ENCODE data around the gene SLMAP. TPM values are rescaled to one million over a fixed set of nuclear protein-coding genes. Genes with fewer than 3 reads are reported as not detected.

The SLMAP gene, protein sequence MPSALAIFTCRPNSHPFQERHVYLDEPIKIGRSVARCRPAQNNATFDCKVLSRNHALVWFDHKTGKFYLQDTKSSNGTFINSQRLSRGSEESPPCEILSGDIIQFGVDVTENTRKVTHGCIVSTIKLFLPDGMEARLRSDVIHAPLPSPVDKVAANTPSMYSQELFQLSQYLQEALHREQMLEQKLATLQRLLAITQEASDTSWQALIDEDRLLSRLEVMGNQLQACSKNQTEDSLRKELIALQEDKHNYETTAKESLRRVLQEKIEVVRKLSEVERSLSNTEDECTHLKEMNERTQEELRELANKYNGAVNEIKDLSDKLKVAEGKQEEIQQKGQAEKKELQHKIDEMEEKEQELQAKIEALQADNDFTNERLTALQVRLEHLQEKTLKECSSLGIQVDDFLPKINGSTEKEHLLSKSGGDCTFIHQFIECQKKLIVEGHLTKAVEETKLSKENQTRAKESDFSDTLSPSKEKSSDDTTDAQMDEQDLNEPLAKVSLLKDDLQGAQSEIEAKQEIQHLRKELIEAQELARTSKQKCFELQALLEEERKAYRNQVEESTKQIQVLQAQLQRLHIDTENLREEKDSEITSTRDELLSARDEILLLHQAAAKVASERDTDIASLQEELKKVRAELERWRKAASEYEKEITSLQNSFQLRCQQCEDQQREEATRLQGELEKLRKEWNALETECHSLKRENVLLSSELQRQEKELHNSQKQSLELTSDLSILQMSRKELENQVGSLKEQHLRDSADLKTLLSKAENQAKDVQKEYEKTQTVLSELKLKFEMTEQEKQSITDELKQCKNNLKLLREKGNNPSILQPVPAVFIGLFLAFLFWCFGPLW
- 58.2 TPM in 2 replicates for total RNA-seq

DNA sequence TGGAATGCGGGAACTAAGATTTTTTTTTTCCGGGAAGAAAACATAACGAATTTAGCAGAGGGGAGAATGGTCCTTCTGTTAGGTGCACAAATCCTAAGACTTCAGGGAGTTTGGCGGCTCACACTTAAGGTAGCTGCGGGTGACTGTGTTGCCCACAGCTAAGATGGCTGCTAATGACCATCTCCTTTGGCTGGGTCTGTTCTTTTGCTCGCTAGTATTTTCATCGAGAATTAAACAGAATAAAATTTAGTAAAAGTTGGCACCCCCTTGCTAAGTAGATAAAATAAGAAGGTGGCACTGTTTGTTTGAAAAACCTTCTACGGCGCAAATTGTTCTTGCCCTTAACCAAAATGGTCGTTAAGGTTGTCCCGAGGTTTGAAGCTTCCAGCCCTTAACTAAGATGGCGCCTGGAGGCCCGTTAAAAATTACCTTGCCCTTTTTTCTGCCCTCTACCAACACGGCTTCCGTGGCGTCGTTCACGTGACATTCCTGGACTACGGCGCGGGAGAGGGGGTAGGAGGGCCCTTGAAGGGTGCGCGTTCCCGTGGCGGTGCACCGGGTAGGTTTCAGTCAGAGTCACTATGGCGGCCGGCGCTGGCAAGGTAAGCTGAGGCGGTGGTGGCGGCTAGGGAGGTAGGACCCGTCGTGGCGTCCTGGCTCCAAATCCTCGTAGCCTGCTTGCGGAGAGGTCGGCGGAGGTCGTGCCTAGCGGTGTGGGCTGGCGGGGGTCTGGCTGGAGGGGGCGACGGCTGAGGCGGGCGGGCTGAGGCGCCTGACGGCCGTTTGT is at the start of gene SLMAP:
TSS of gene SLMAP (plus strand) at position 569 of the 787 bp plus-strand sequence. CDS start 1,343 bp downstream, outside the sequence.
- no peaks in the 10 kb centered on the region for H3K9me3 Mint-ChIP-seq
- intact Hi-C loops (cut with micrococcal nuclease): loop anchor here (1.0 to 5.0 kb wide), 6 partner anchors 64 to 529 kb away; partner anchors contain the start of genes APPL1, ARF4 and PDE12
- peaks cover 26% of the 10 kb centered on the region for H3K4me1 Mint-ChIP-seq (ENCODE audit: low read depth)
- peaks cover 14% of the 10 kb centered on the region for H3K27me3 Mint-ChIP-seq (ENCODE audit: low read depth)
- peak; percentile 95 for DNase-seq (ENCODE audit: low spot score)
- H3K27ac Mint-ChIP-seq: peak within 1 kb of the TSS; percentile 95
- H3K36me3 Mint-ChIP-seq (ENCODE audit: low read depth): peaks cover 31% of the 10 kb centered on the region
- H3K4me3 Mint-ChIP-seq (ENCODE audit: low read depth): peak within 1 kb of the TSS; percentile 95

DNA sequence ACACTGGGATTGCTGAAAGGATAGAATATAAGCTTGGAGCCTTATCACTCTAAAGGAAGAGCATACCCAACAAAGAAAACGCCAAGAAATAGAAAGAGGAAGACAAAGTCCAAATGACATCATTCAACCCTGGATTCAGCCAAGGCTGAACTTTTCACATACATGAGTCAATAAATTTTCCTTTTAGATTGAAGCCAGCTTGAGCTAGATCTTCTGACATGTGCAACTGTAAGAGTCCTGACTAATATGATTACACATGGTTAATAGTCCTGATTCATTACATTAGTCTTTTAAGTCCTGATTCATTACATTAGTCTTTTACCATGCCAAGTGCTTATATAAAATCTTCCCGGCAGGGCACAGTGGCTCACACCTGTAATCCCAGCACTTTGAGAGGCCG is 49.6 kb upstream of the SLMAP start:
- intact Hi-C loops (cut with micrococcal nuclease): no loop called here
- H3K4me1 Mint-ChIP-seq (ENCODE audit: low read depth): peaks cover 2% of the 10 kb centered on the region
- H3K27ac Mint-ChIP-seq: no peak overlapping the region
- H3K36me3 Mint-ChIP-seq (ENCODE audit: low read depth): no peaks in the 10 kb centered on the region
- no peaks in the 10 kb centered on the region for H3K9me3 Mint-ChIP-seq
- DNase-seq (ENCODE audit: low spot score): no peak
- H3K4me3 Mint-ChIP-seq (ENCODE audit: low read depth): no peak overlapping the region
- H3K27me3 Mint-ChIP-seq (ENCODE audit: low read depth): peaks cover 11% of the 10 kb centered on the region

DNA sequence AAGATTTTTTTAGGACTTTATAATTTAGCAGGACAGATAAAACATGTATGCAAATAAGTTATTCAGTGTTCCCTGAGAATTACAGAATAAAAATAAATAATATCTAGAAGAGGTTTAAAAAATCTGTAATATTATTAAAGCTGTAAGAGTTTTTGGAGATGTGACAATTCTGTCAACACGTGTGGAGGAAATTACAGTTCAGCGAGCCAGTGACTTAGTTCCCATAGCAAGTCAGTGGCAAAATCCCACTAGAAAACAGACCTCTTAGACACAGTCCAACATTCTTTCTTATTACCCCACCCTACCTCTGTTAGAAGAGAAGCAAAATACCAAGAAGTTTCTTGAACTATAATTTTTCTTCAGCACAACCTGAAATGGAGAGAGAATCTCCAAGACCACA is 47.1 kb upstream of the SLMAP start:
- peaks cover 9% of the 10 kb centered on the region for H3K27me3 Mint-ChIP-seq (ENCODE audit: low read depth)
- H3K27ac Mint-ChIP-seq: no peak overlapping the region
- H3K9me3 Mint-ChIP-seq: no peaks in the 10 kb centered on the region
- H3K4me3 Mint-ChIP-seq (ENCODE audit: low read depth): no peak overlapping the region
- intact Hi-C loops (cut with micrococcal nuclease): no loop called here
- peaks cover 2% of the 10 kb centered on the region for H3K4me1 Mint-ChIP-seq (ENCODE audit: low read depth)
- no peaks in the 10 kb centered on the region for H3K36me3 Mint-ChIP-seq (ENCODE audit: low read depth)
- no peak for DNase-seq (ENCODE audit: low spot score)

DNA sequence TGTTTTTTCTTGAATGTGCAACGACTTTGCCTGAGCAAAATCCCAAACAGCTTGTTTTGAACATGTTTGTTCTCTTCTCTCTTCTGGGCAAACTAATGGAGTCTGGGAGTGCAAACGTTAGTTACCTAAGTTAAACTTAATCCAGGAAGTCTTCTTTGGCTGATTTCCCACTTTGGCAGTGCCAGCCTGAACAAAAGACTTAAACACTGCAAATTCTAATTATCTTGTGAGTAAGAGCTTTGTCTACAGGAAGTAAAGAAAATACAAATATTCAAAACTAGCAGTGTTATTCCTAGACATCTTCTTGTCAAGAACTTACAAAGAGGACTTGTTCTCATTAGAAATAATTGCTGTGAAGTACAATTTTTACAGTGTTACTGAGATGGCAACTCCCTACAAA is 46.5 kb upstream of the SLMAP start:
- intact Hi-C loops (cut with micrococcal nuclease): no loop called here
- no peaks in the 10 kb centered on the region for H3K36me3 Mint-ChIP-seq (ENCODE audit: low read depth)
- no peak for DNase-seq (ENCODE audit: low spot score)
- peaks cover 2% of the 10 kb centered on the region for H3K4me1 Mint-ChIP-seq (ENCODE audit: low read depth)
- no peaks in the 10 kb centered on the region for H3K9me3 Mint-ChIP-seq
- H3K27ac Mint-ChIP-seq: no peak overlapping the region
- no peak overlapping the region for H3K4me3 Mint-ChIP-seq (ENCODE audit: low read depth)
- H3K27me3 Mint-ChIP-seq (ENCODE audit: low read depth): peaks cover 9% of the 10 kb centered on the region

DNA sequence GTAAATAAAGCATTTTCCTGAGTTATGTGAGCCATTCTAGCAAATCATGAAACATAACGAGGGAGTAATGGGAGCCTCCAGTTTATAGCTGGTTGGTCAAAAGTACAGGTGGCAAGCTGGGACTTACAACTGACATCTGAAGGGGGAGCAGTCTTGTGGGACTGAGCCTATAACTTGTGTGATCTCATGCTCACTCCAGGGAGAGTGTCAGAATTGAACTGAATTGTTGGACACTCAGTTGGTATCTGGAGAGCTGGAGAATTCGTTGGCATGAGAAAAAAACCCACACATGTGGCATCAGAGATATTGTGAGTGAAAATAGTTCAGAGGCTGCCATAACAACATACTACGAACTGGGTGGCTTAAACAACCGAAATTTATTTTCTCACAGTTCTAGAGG is 40.4 kb upstream of the SLMAP start:
- Mint-ChIP-seq H3K36me3 (ENCODE audit: low read depth) (no peaks in the 10 kb centered on the region), H3K4me1 (ENCODE audit: low read depth) (no peaks in the 10 kb centered on the region), H3K9me3 (no peaks in the 10 kb centered on the region), H3K4me3 (ENCODE audit: low read depth) (no peak overlapping the region), H3K27me3 (ENCODE audit: low read depth) (peaks cover under 1% of the 10 kb centered on the region), H3K27ac (no peak overlapping the region)
- intact Hi-C loops (cut with micrococcal nuclease): no loop called here
- no peak for DNase-seq (ENCODE audit: low spot score)

DNA sequence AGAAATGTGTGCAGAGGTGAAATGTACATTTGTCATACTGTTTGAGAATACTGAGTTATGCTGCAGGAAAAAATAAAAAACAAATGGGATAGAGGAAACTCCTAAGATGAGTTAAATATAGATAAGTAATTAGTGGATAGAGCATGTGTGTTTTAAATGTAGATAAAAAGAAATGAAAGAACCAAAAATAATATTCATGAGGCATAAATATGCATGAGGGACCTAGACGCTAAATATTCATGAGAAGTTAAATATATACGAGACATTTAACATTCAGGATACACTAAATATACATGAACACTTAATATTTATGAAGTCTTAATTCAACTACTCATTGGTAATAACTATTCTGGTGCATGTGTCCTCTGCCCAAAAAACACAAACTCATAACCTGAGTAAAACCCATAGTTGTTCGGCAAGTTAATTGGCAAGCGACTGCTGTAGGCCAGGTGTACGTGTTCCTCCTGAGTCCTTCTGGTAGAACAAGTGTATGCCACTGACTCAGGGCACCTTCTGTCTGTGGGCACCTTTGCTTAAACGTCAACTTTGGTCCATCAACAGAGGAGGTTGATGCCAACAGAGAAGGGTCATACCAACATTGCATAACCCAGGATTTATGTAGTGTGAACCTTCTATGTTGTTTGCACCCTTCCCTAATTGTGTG is 38.8 kb upstream of the SLMAP start:
- H3K36me3 Mint-ChIP-seq (ENCODE audit: low read depth): no peaks in the 10 kb centered on the region
- no peaks in the 10 kb centered on the region for H3K9me3 Mint-ChIP-seq
- no peak overlapping the region for H3K27ac Mint-ChIP-seq
- no peak for DNase-seq (ENCODE audit: low spot score)
- no peaks in the 10 kb centered on the region for H3K4me1 Mint-ChIP-seq (ENCODE audit: low read depth)
- intact Hi-C loops (cut with micrococcal nuclease): no loop called here
- H3K27me3 Mint-ChIP-seq (ENCODE audit: low read depth): no peaks in the 10 kb centered on the region
- H3K4me3 Mint-ChIP-seq (ENCODE audit: low read depth): no peak overlapping the region

DNA sequence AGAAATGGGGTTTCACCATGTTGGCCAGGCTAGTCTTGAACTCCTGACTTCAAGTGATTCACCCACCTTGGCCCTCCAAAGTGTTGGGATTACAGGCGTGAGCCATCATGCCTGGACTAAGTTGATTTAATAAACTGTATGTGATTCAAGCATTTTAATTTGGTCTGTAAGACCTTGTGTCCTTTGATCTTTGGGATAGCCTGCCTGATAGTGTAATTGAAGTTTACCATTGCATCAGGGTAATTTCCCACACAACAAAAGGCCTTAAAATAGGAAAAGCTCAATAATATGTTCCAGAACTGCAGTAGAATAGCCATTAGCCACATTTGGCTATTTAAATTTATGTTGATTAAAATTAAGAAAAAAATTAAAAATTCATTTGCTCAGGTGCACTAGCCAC is 38.0 kb upstream of the SLMAP start:
- Mint-ChIP-seq H3K9me3 (no peaks in the 10 kb centered on the region), H3K27me3 (ENCODE audit: low read depth) (no peaks in the 10 kb centered on the region), H3K4me3 (ENCODE audit: low read depth) (no peak overlapping the region), H3K27ac (no peak overlapping the region), H3K4me1 (ENCODE audit: low read depth) (no peaks in the 10 kb centered on the region), H3K36me3 (ENCODE audit: low read depth) (no peaks in the 10 kb centered on the region)
- intact Hi-C loops (cut with micrococcal nuclease): no loop called here
- no peak for DNase-seq (ENCODE audit: low spot score)

DNA sequence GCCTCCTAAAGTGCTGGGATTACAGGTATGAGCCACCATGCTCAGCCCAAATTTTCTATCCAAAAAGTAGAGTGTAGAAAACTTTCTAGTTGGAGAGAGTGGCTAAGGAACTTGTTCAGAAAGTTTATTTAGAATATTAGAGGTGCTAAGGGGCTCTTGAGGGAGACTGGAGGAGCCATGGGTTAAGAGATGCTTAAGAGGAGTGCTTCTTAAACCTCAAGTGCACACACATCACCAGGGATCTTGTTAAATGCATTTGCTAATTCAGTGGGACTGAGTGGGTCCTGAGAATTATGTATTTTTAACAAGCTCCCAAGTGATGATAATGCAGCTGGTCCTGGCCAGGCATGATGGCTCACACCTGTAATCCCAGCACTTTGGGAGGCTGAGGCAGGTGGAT is 29.7 kb upstream of the SLMAP start:
- intact Hi-C loops (cut with micrococcal nuclease): no loop called here
- no peaks in the 10 kb centered on the region for H3K9me3 Mint-ChIP-seq
- H3K36me3 Mint-ChIP-seq (ENCODE audit: low read depth): no peaks in the 10 kb centered on the region
- peaks cover 7% of the 10 kb centered on the region for H3K27me3 Mint-ChIP-seq (ENCODE audit: low read depth)
- H3K4me3 Mint-ChIP-seq (ENCODE audit: low read depth): no peak overlapping the region
- no peak overlapping the region for H3K27ac Mint-ChIP-seq
- no peaks in the 10 kb centered on the region for H3K4me1 Mint-ChIP-seq (ENCODE audit: low read depth)
- DNase-seq (ENCODE audit: low spot score): no peak

DNA sequence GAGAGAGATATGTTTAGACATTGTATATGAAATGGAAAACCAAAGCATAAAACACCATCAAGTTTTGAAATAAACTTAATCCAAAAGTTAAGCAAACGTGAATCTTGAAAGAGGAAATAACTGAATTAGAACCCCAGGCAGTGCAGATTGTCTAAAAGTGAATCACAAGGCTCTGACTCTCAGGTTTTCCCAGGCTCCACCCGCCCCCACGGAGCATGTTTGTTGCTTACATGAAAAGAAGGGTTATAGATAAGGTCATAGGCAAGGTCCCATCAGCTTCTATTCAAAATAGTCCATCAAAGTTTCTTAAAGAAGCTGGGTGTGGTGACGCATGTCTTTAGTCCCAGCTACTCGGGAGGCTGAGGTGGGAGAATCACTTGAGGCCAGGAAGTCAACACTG is 29.0 kb upstream of the SLMAP start:
- no peaks in the 10 kb centered on the region for H3K36me3 Mint-ChIP-seq (ENCODE audit: low read depth)
- no peaks in the 10 kb centered on the region for H3K4me1 Mint-ChIP-seq (ENCODE audit: low read depth)
- DNase-seq (ENCODE audit: low spot score): no peak
- no peaks in the 10 kb centered on the region for H3K9me3 Mint-ChIP-seq
- H3K27me3 Mint-ChIP-seq (ENCODE audit: low read depth): peaks cover 11% of the 10 kb centered on the region
- no peak overlapping the region for H3K27ac Mint-ChIP-seq
- H3K4me3 Mint-ChIP-seq (ENCODE audit: low read depth): no peak overlapping the region
- intact Hi-C loops (cut with micrococcal nuclease): no loop called here

DNA sequence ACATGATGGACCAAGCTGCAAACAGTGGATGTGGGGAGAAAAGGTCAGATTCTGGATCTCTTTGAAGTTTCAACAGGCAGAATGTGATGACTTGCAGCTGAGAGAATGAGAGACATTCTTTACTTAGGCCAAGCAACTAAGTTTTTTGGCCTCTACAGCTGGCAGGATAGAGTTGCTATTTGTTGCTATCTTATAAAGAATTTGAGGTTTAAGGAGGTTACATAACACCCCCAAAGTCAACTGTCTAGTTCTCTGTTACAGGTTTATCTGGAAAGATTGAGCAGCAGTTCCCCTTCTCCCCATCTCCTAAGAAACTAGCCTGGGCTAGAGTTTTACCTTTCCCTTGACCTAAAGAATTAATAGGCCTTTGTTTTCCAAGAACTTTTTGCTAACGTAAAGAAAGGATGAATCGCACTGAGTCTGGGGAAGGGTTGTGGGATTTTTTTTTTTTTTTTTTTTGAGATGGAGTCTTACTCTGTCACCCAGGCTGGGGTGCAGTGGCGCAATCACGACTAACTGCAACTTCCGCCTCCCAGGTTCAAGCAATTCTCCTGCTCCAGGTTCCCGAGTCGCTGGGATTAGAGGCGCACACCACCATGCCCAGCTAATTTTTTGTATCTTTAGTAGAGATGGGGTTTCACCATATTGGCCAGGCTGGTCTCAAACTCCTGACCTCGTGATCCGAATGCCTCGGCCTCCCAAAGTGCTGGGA is 26.6 kb upstream of the SLMAP start:
- intact Hi-C loops (cut with micrococcal nuclease): no loop called here
- Mint-ChIP-seq H3K36me3 (ENCODE audit: low read depth) (no peaks in the 10 kb centered on the region), H3K27ac (no peak overlapping the region), H3K4me1 (ENCODE audit: low read depth) (no peaks in the 10 kb centered on the region), H3K4me3 (ENCODE audit: low read depth) (no peak overlapping the region), H3K9me3 (no peaks in the 10 kb centered on the region), H3K27me3 (ENCODE audit: low read depth) (peaks cover 11% of the 10 kb centered on the region)
- DNase-seq (ENCODE audit: low spot score): no peak

DNA sequence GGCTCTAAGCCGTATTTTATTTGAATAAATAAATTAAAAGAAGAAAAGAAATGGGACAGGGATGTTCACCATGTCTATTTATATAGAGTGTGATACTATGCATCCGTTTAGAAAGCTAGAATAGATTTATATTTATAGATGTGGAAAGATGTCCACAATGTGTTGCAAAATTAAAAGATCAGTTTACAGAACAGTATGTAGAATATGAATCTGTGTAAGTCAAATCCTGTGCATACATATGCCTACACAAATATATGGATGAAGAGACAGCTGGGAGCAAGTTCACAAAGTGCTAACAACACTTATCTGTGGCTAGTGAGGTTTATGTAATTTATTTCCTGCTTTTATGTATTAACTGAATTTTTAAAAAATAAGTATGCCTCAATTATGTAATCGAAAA is 25.4 kb upstream of the SLMAP start:
- Mint-ChIP-seq H3K36me3 (ENCODE audit: low read depth) (no peaks in the 10 kb centered on the region), H3K4me1 (ENCODE audit: low read depth) (no peaks in the 10 kb centered on the region), H3K27ac (no peak overlapping the region), H3K27me3 (ENCODE audit: low read depth) (peaks cover 5% of the 10 kb centered on the region), H3K4me3 (ENCODE audit: low read depth) (no peak overlapping the region), H3K9me3 (no peaks in the 10 kb centered on the region)
- intact Hi-C loops (cut with micrococcal nuclease): no loop called here
- no peak for DNase-seq (ENCODE audit: low spot score)

DNA sequence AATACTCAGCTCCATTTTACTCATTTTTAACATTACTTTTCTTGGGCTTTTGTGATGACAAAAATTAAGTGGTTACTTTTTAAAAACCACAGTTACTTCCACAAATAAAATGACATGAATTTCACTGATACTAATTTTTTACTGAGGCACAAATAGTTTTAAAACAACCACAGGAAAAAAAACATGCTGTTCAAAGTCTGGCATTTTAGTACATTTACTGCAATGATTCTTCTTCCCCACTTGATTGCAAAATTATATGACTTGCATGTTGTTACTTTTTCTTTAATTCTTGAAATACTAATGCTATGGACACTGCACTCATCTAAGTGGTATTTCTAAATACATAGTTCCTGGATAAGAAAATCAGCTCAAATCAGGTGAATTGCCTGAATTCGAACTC is 24.8 kb upstream of the SLMAP start:
- Mint-ChIP-seq H3K4me1 (ENCODE audit: low read depth) (no peaks in the 10 kb centered on the region), H3K27ac (no peak overlapping the region), H3K4me3 (ENCODE audit: low read depth) (no peak overlapping the region), H3K36me3 (ENCODE audit: low read depth) (no peaks in the 10 kb centered on the region), H3K9me3 (no peaks in the 10 kb centered on the region), H3K27me3 (ENCODE audit: low read depth) (peaks cover 4% of the 10 kb centered on the region)
- intact Hi-C loops (cut with micrococcal nuclease): no loop called here
- DNase-seq (ENCODE audit: low spot score): no peak

Measured in activated T-helper 2 cell treated with anti-CD3 and anti-CD28 coated beads, Interferon-gamma antibody, Interleukin-2, Interleukin-4, amounts not matched to agents 10 μg/mL and 5 μg/mL and 100 μg/mL, durations not matched to agents 14 hours and 24 hours and 36 hours (primary cell).